Natural killer cell (primary cell): Measurements from ENCODE around the gene CAP2. TPM values are rescaled to one million over a fixed set of nuclear protein-coding genes. Genes with fewer than 3 reads are reported as not detected.

Source experiments
- ATAC-seq, 3 donors: fragments of 150-1000 bp in 2 of 3; fragments of 200-7000 bp in 1 of 3; cut with Tn5 transposase; 1 replicate in 1 of 3; 2 replicates in 2 of 3; pipeline ENCODE4 v1.10.0; 2021; ENCODE audit warnings: mild to moderate bottlenecking in 2 of 3, moderate library complexity in 2 of 3
- DNase-seq, 2 donors: peaks; one replicate each; pipeline versions ENCODE4 v3.0.0 to v3.0.0-alpha.2; 2013 to 2021; ENCODE audit warnings: mixed read lengths in 1 of 2
- H3K27ac ChIP-seq: one replicate; pipeline ENCODE4 v1.5.1; 2013; ENCODE audit warnings: mild to moderate bottlenecking, low read length
- H3K27me3 ChIP-seq: one replicate; pipeline ENCODE4 v1.6.1; 2013; ENCODE audit warnings: low read length; ENCODE audit not compliant: control insufficient read depth, insufficient read depth
- H3K36me3 ChIP-seq: one replicate; pipeline ENCODE4 v1.6.1; 2013; ENCODE audit warnings: low read length; ENCODE audit not compliant: control insufficient read depth, insufficient read depth
- H3K4me1 ChIP-seq: one replicate; pipeline ENCODE4 v1.6.1; 2013; ENCODE audit warnings: low read length; ENCODE audit not compliant: control insufficient read depth, insufficient read depth
- H3K4me3 ChIP-seq: one replicate; pipeline ENCODE4 v1.5.1; 2013; ENCODE audit warnings: low read length
- H3K9me3 ChIP-seq: one replicate; pipeline ENCODE4 v1.6.1; 2013; ENCODE audit warnings: low read length; ENCODE audit not compliant: control insufficient read depth, insufficient read depth
- H3K27ac Mint-ChIP-seq, 2 donors: one replicate each; pipeline ENCODE4 v1.8.0; 2022; ENCODE audit warnings: mild to moderate bottlenecking in 2 of 2, mixed read lengths in 2 of 2, moderate library complexity in 1 of 2
- H3K27me3 Mint-ChIP-seq, 2 donors: one replicate each; pipeline ENCODE4 v1.8.0; 2022; ENCODE audit warnings: low read depth in 2 of 2, mixed read lengths in 2 of 2
- H3K36me3 Mint-ChIP-seq: one replicate; pipeline ENCODE4 v1.8.0; 2022; ENCODE audit warnings: mixed read lengths
- H3K4me1 Mint-ChIP-seq, 2 donors: one replicate each; pipeline ENCODE4 v1.8.0; 2022; ENCODE audit warnings: mixed read lengths in 2 of 2
- H3K4me3 Mint-ChIP-seq: one replicate; pipeline ENCODE4 v1.8.0; 2022; ENCODE audit warnings: mild to moderate bottlenecking, moderate library complexity, mixed read lengths
- H3K9me3 Mint-ChIP-seq, 2 donors: one replicate each; pipeline ENCODE4 v1.8.0; 2022; ENCODE audit warnings: mixed read lengths in 2 of 2
- WGBS: methylation state at CpG from one replicate; pipeline ENCODE4 v1.1.7; 2013; ENCODE audit warnings: missing lambda C conversion rate; ENCODE audit not compliant: insufficient coverage; 5-methylcytosine and 5-hydroxymethylcytosine counted together
- intact Hi-C: fragments of 100-400 bp; cut with micrococcal nuclease; formaldehyde crosslinking; loops from one replicate; pipeline ENCODE4 v1.14.2; 2022
- total RNA-seq, 4 donors: library from RNA; stranded (reverse); fragments of 120-200 nt in 1 of 4; gene quantifications; one replicate each; pipeline versions ENCODE4 v1.2.3 to v1.2.4, GENCODE V29; 2013 to 2022
- TF ChIP-seq, protein P1 (sequence below): fragments of 200-600 bp; IDR thresholded peaks from one replicate; pipeline ENCODE4 v1.8.0; 2022; ENCODE audit warnings: antibody characterized with exemption

Gene CAP2
- total RNA-seq, 3 donors from 2014 or later (not counting 1 experiment from before 2014, with no cell fraction given) = not detected

DNA sequence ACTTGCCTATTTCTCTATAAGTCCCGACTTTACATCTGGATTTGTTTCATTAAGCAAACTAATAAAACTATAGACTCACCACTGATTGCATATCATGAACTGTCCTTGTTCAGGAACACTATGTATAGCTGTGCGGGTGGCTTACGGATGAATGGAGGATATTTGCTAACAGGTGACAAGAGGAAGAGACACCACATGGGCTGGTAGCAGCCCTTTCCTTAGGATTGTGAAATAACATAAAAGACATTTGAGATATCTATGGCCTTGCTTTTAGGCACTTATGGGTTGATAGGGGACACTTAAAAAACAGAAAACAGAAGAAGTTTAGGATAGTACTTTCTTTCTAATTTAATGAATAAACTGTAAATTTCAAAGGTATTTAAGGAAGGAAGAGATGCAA is 5.0 kb upstream of the CAP2 start:
- DNase-seq = no peak
- Histone ChIP-seq H3K27ac (no peak overlapping the region), H3K36me3 (no peaks in the 10 kb centered on the region), H3K9me3 (no peaks in the 10 kb centered on the region), H3K27me3 (peaks cover 3% of the 10 kb centered on the region), H3K4me1 (no peaks in the 10 kb centered on the region), H3K4me3 (no peak overlapping the region)
- 92% methylated on average over 3 of the region's 3 CpGs for WGBS
- TF ChIP-seq, protein P1, sequence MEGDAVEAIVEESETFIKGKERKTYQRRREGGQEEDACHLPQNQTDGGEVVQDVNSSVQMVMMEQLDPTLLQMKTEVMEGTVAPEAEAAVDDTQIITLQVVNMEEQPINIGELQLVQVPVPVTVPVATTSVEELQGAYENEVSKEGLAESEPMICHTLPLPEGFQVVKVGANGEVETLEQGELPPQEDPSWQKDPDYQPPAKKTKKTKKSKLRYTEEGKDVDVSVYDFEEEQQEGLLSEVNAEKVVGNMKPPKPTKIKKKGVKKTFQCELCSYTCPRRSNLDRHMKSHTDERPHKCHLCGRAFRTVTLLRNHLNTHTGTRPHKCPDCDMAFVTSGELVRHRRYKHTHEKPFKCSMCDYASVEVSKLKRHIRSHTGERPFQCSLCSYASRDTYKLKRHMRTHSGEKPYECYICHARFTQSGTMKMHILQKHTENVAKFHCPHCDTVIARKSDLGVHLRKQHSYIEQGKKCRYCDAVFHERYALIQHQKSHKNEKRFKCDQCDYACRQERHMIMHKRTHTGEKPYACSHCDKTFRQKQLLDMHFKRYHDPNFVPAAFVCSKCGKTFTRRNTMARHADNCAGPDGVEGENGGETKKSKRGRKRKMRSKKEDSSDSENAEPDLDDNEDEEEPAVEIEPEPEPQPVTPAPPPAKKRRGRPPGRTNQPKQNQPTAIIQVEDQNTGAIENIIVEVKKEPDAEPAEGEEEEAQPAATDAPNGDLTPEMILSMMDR = no peak
- H3K27ac Mint-ChIP-seq = no peak overlapping the region
- peaks cover 0 to 2% of the 10 kb centered on the region in 2 donors for H3K9me3 Mint-ChIP-seq
- intact Hi-C loops = no loop called here
- H3K27me3 Mint-ChIP-seq = peaks cover 22 to 48% of the 10 kb centered on the region in 2 donors
- H3K4me3 Mint-ChIP-seq = no peak overlapping the region
- ATAC-seq = no peak
- H3K36me3 Mint-ChIP-seq = no peaks in the 10 kb centered on the region
- H3K4me1 Mint-ChIP-seq = no peaks in the 10 kb centered on the region

DNA sequence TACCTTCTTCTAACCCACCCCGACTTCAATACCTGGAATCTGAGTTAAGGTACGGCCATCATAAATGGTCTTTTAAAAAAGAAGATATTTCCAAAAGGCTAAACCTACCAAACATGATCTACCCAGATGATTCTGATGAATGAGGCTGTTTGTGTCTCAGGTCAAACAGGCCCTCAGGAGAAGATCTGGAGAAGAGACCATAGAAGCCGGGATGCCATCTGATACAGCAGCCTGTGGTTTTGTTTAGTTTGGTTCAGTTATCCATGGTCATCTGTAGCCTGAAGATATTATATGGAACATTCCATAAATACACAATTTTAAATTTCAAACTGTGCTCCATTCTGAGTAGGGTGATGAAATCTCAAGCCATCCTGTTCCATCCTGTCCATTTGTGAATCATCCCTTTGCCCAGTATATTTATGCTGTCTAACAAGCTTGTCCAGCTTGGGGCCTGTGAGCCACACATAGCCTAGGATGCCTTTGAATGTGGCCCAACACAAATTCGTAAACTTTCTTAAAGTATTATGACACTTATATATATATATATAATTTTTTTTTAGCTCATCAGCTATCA is 4.0 kb upstream of the CAP2 start:
- no peak overlapping the region for H3K27ac ChIP-seq
- TF ChIP-seq, protein P1 = no peak
- H3K4me1 ChIP-seq = no peaks in the 10 kb centered on the region
- H3K9me3 ChIP-seq = no peaks in the 10 kb centered on the region
- WGBS = 89% methylated on average over 3 of the region's 4 CpGs
- Mint-ChIP-seq H3K36me3 (no peaks in the 10 kb centered on the region), H3K4me3 (no peak overlapping the region), H3K27ac (no peak overlapping the region), H3K27me3 (peaks cover 27 to 46% of the 10 kb centered on the region in 2 donors), H3K4me1 (no peaks in the 10 kb centered on the region), H3K9me3 (peaks cover 0 to 2% of the 10 kb centered on the region in 2 donors)
- intact Hi-C loops = no loop called here
- ATAC-seq (no peak), DNase-seq (no peak)
- no peak overlapping the region for H3K4me3 ChIP-seq
- H3K27me3 ChIP-seq = peaks cover 5% of the 10 kb centered on the region
- no peaks in the 10 kb centered on the region for H3K36me3 ChIP-seq

DNA sequence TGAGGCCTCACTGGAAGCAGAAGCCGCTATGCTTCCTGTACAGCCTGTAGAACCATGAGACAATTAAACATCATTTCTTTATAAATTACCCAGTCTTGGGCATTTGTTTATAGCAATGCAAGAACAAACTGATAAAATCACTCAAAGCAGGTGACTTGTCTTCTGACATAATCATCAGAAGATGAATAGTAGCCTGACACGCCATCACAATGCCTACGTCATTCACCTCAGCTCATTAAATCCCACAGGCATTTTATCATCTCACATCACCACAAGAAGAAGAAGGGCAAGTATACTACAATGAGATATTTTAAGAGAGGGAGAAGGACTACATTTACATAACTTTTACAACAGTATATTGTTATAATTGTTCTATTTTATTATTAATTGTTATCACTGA is 3.1 kb upstream of the CAP2 start:
- 95% methylated on average over 3 of the region's 3 CpGs for WGBS
- Mint-ChIP-seq H3K27me3 (peaks cover 36 to 53% of the 10 kb centered on the region in 2 donors), H3K9me3 (peaks cover 0 to 2% of the 10 kb centered on the region in 2 donors), H3K4me3 (no peak overlapping the region), H3K4me1 (no peaks in the 10 kb centered on the region), H3K27ac (no peak overlapping the region), H3K36me3 (no peaks in the 10 kb centered on the region)
- no peaks in the 10 kb centered on the region for H3K4me1 ChIP-seq
- no peaks in the 10 kb centered on the region for H3K36me3 ChIP-seq
- H3K4me3 ChIP-seq = no peak overlapping the region
- ATAC-seq (no peak), DNase-seq (no peak)
- peaks cover 11% of the 10 kb centered on the region for H3K27me3 ChIP-seq
- TF ChIP-seq, protein P1 = no peak
- no peaks in the 10 kb centered on the region for H3K9me3 ChIP-seq
- intact Hi-C loops = no loop called here
- no peak overlapping the region for H3K27ac ChIP-seq

DNA sequence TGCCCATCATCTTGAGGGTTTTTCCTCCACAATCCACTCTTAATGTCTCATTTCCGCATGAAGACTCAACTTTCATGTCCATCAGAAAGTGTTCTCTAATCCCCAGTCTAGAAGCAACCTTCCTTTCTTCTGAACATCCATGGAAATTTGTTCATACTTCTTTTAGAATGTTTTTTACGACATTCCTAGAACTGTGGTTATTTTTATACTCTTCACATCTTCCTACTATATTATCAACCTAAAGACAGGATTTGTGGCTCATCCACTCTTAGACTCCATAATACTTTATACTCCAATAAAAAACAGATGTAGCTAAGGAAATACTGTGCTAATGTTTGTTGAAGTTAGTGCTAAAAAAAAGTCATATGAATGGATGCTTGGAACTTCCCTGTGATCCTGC is 1.4 kb upstream of the CAP2 start:
- H3K4me3 Mint-ChIP-seq = no peak overlapping the region
- intact Hi-C loops = no loop called here
- ATAC-seq (no peak), DNase-seq (no peak)
- TF ChIP-seq, protein P1 = no peak
- no peak overlapping the region for H3K27ac Mint-ChIP-seq
- Histone ChIP-seq H3K27ac (no peak overlapping the region), H3K9me3 (no peaks in the 10 kb centered on the region), H3K4me3 (no peak overlapping the region), H3K36me3 (no peaks in the 10 kb centered on the region), H3K4me1 (no peaks in the 10 kb centered on the region), H3K27me3 (peaks cover 19% of the 10 kb centered on the region)
- no peaks in the 10 kb centered on the region for H3K36me3 Mint-ChIP-seq
- 87% methylated on average over 2 of the region's 2 CpGs for WGBS
- peaks cover 0 to 2% of the 10 kb centered on the region in 2 donors for H3K9me3 Mint-ChIP-seq
- H3K4me1 Mint-ChIP-seq = no peaks in the 10 kb centered on the region
- H3K27me3 Mint-ChIP-seq = peaks cover 39 to 54% of the 10 kb centered on the region in 2 donors
